Mesodermal cell (in vitro differentiated cells): ENCODE results near the gene NUF2.
"Not testable (repeated sequence)": the region's sequence is repeated elsewhere in the genome, so short reads cannot be mapped to it uniquely, and the experiment has no call there.

Experiments used
- H3K27ac ChIP-seq: 2 replicates; pipeline ENCODE4 v1.7.0; 2013; ENCODE audit warnings: mild to moderate bottlenecking, low read depth, low read length, moderate library complexity; ENCODE audit not compliant: severe bottlenecking
- H3K36me3 ChIP-seq: 2 replicates; pipeline ENCODE4 v1.7.1; 2013; ENCODE audit warnings: mild to moderate bottlenecking, low read length, moderate library complexity; ENCODE audit not compliant: control insufficient read depth, insufficient read depth
- H3K4me1 ChIP-seq: one replicate; pipeline ENCODE4 v1.7.1; 2013; ENCODE audit warnings: mild to moderate bottlenecking, low read length; ENCODE audit not compliant: insufficient read depth, control insufficient read depth, poor library complexity, severe bottlenecking
- H3K4me3 ChIP-seq: 2 replicates; pipeline ENCODE4 v1.7.0; 2013; ENCODE audit warnings: low read length, control low read depth, mild to moderate bottlenecking; ENCODE audit not compliant: insufficient read depth, poor library complexity, severe bottlenecking; ENCODE audit errors: extremely low read depth
- H3K9me3 ChIP-seq: 2 replicates; pipeline ENCODE4 v1.7.1; 2013; ENCODE audit warnings: mild to moderate bottlenecking, low read length, moderate library complexity; ENCODE audit not compliant: control insufficient read depth
- WGBS, 2 experiments: methylation state at CpG; one replicate each; pipeline ENCODE4 v1.1.5; 2013; ENCODE audit warnings: missing lambda C conversion rate in 2 of 2; ENCODE audit not compliant: insufficient coverage in 2 of 2; 5-methylcytosine and 5-hydroxymethylcytosine counted together

NUF2 gene

GRCh38 chr1:163331116-163331515 is 9.4 kb downstream of the NUF2 start:
- H3K9me3 ChIP-seq = no peaks in the 10 kb centered on the region
- no peak overlapping the region for H3K4me3 ChIP-seq
- no peaks in the 10 kb centered on the region for H3K4me1 ChIP-seq
- H3K27ac ChIP-seq = no peak overlapping the region
- WGBS, 2 experiments = no CpG with 5 or more reads among the region's 2 CpGs
- peaks cover 36% of the 10 kb centered on the region for H3K36me3 ChIP-seq

- no peaks in the 10 kb centered on the region for H3K4me1 ChIP-seq
- no peak overlapping the region for H3K27ac ChIP-seq
- H3K9me3 ChIP-seq = no peaks in the 10 kb centered on the region
- no peak overlapping the region for H3K4me3 ChIP-seq
- no CpG with 5 or more reads among the region's 1 CpG for WGBS, 2 experiments
- peaks cover 48% of the 10 kb centered on the region for H3K36me3 ChIP-seq
Measured at GRCh38 chr1:163335216-163335615, 13.5 kb downstream of the NUF2 start.

- no CpG with 5 or more reads among the region's 1 CpG for WGBS, 2 experiments
- Histone ChIP-seq H3K4me1 (no peaks in the 10 kb centered on the region), H3K9me3 (no peaks in the 10 kb centered on the region), H3K4me3 (no peak overlapping the region), H3K36me3 (peaks cover 51% of the 10 kb centered on the region), H3K27ac (no peak overlapping the region)
Measured at GRCh38 chr1:163337631-163338030, 15.9 kb downstream of the NUF2 start.

- no peak overlapping the region for H3K27ac ChIP-seq
- H3K4me1 ChIP-seq = no peaks in the 10 kb centered on the region
- WGBS, 2 experiments = 90 to 96% methylated on average over 2 to 3 of the region's 4 CpGs
- H3K36me3 ChIP-seq = peaks cover 42% of the 10 kb centered on the region
- H3K9me3 ChIP-seq = no peaks in the 10 kb centered on the region
- H3K4me3 ChIP-seq = no peak overlapping the region
Measured at GRCh38 chr1:163346326-163346870, 24.6 kb downstream of the NUF2 start.

GRCh38 chr1:163347106-163347505 is 25.4 kb downstream of the NUF2 start:
- Histone ChIP-seq H3K36me3 (peaks cover 42% of the 10 kb centered on the region), H3K9me3 (no peaks in the 10 kb centered on the region), H3K4me3 (no peak overlapping the region), H3K4me1 (no peaks in the 10 kb centered on the region), H3K27ac (no peak overlapping the region)
- 86% methylated on average over 1 of the region's 2 CpGs; no CpG with 5 or more reads in 1 of the 2 experiments for WGBS, 2 experiments

- Histone ChIP-seq H3K4me1 (no peaks in the 10 kb centered on the region), H3K4me3 (no peak overlapping the region), H3K9me3 (no peaks in the 10 kb centered on the region), H3K27ac (no peak overlapping the region), H3K36me3 (peaks cover 42% of the 10 kb centered on the region)
- 100% methylated on average over 1 of the region's 2 CpGs; no CpG with 5 or more reads in 1 of the 2 experiments for WGBS, 2 experiments
Measured at GRCh38 chr1:163351912-163352311, 30.2 kb downstream of the NUF2 start.

GRCh38 chr1:163357378-163357777 is 35.6 kb downstream of the NUF2 start:
- Histone ChIP-seq H3K9me3 (no peaks in the 10 kb centered on the region), H3K36me3 (peaks cover 4% of the 10 kb centered on the region), H3K27ac (no peak overlapping the region), H3K4me3 (no peak overlapping the region), H3K4me1 (no peaks in the 10 kb centered on the region)
- 100% methylated on average over 1 of the region's 2 CpGs; no CpG with 5 or more reads in 1 of the 2 experiments for WGBS, 2 experiments

DNA sequence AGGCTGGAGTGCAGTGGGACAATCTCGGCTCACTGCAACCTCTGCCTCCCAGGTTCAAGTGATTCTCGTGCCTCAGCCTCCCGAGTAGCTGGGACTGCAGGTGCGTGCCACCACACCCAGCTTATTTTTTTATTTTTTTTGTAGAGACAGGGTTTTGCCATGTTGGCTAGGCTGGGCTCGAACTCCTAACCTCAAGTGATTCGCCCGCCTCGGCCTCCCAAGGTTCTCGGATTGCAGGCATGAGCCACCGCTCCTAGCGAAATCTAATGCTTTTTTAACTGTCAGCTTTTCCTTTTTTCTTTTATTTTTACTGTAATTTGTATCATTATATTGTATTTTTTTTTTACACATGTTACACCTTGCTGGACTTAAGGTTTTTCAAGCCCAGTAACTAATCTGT is 36.4 kb downstream of the NUF2 start:
- H3K4me3 ChIP-seq, H3K36me3 ChIP-seq, H3K27ac ChIP-seq, H3K4me1 ChIP-seq, H3K9me3 ChIP-seq: not testable (repeated sequence)
- WGBS, 2 experiments = 88% methylated on average over 6 of the region's 11 CpGs; no CpG with 5 or more reads in 1 of the 2 experiments

- 0 to 53% methylated on average over 2 to 3 of the region's 5 CpGs for WGBS, 2 experiments
- H3K4me3 ChIP-seq = no peak overlapping the region
- no peak overlapping the region for H3K27ac ChIP-seq
- no peaks in the 10 kb centered on the region for H3K36me3 ChIP-seq
- H3K9me3 ChIP-seq = no peaks in the 10 kb centered on the region
- no peaks in the 10 kb centered on the region for H3K4me1 ChIP-seq
Measured at GRCh38 chr1:163361123-163361934, 39.6 kb downstream of the NUF2 start.

GRCh38 chr1:163365186-163365585 is 43.4 kb downstream of the NUF2 start:
- Histone ChIP-seq H3K4me3 (no peak overlapping the region), H3K4me1 (no peaks in the 10 kb centered on the region), H3K9me3 (no peaks in the 10 kb centered on the region), H3K36me3 (no peaks in the 10 kb centered on the region), H3K27ac (no peak overlapping the region)
- WGBS, 2 experiments = 83% methylated on average over 1 of the region's 3 CpGs; no CpG with 5 or more reads in 1 of the 2 experiments

- no peaks in the 10 kb centered on the region for H3K9me3 ChIP-seq
- H3K4me3 ChIP-seq = no peak overlapping the region
- H3K4me1 ChIP-seq = no peaks in the 10 kb centered on the region
- no peak overlapping the region for H3K27ac ChIP-seq
- WGBS, 2 experiments = 93% methylated on average over 4 of the region's 4 CpGs; no CpG with 5 or more reads in 1 of the 2 experiments
- H3K36me3 ChIP-seq = no peaks in the 10 kb centered on the region
Measured at GRCh38 chr1:163366555-163366954, 44.8 kb downstream of the NUF2 start.
